ENCODE measurements around the gene ZC3H7A. TPM values are rescaled to one million over a fixed set of nuclear protein-coding genes. Genes with fewer than 3 reads are reported as not detected.

ZC3H7A gene
- total and polyA plus RNA-seq, 10 of the 15 experiments (the other 5 are each of a cell fraction or from before 2014, with no cell fraction given): 46.3 to 188 (median 68.6) TPM

DNA sequence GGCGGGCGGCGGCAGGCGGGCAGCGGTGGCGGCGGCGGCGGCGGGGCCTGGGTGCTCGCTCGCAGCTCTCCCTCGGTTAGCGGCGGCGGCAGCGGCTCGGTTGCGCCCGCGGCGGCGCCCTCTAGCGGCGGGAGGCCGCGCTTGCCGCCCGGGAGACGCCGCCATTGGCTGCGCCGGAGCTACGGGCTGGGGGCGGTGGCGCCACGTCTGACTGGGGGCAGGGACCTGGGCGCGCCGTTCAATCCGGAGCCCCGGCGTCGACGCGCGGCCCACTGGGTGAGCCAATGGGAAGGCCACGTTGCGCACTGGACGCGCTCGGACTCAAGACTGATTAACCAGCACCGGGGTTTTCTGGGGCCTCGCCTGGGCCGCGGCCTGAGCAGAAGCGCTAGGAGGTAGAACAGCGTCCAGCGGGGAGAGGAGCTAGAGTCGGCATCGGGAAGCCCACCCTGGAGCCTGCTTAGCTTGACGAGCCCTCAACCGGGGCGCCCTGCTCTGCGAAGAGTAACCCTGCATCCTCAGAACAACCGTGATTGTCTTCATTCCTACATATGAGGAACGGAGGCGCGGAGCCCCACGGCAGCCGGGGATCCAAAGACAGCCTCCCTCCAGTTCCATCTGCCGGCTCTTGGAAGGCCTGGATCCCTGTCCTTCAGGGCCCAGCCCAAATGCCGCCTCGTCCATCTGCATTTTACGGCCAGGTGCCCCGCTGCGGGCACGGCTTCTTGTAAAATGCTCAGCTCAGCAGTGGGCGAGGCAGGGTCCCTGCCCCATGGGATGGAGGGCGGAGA lies at the start of gene ZC3H7A (continued):
- TF ChIP-seq E2F4 (IDR thresholded peaks at IDR 0.05; ENCODE audit: low read depth, low read length) (no peak), ZNF274 (IDR thresholded peaks at IDR 0.05; ENCODE audit: insufficient read depth, insufficient read length) (no peak), KAT2A (conservative IDR thresholded peaks at IDR 0.05; ENCODE audit: control insufficient read depth, low read depth, low read length) (no peak), ZNF592 (IDR thresholded peaks at IDR 0.05) (peak; percentile 81; the same call in 1 of the 2 replicates), BCLAF1 (IDR thresholded peaks at IDR 0.05) (peak; percentile 68; the same call in 1 of the 2 replicates), DPF2 (IDR thresholded peaks at IDR 0.05) (peak; percentile 67; the same call in 1 of the 2 replicates), KLF5 (IDR thresholded peaks at IDR 0.05; ENCODE audit: partially characterized antibody) (no peak), KDM1A (IDR thresholded peaks at IDR 0.05; ENCODE audit: borderline replicate concordance) (no peak), NFYA (IDR thresholded peaks at IDR 0.05; ENCODE audit: borderline replicate concordance, low read depth, low read length) (no peak), ASH2L (IDR thresholded peaks at IDR 0.05; ENCODE audit: borderline replicate concordance, low read depth) (0 out of 2 replicates have a peak, but pooled peaks have one; percentile 7), PKNOX1 (IDR thresholded peaks at IDR 0.05) (peak; percentile 43; the same call in 1 of the 2 replicates), ZNF687 (IDR thresholded peaks at IDR 0.05) (peak; percentile 90), SMAD1 (IDR thresholded peaks at IDR 0.05; ENCODE audit: low read depth, partially characterized antibody) (no peak), CHD1 (IDR thresholded peaks at IDR 0.05; ENCODE audit: low read depth, low read length) (no peak), ZNF207 (IDR thresholded peaks at IDR 0.05; ENCODE audit: borderline replicate concordance) (0 out of 2 replicates have a peak, but pooled peaks have one; percentile 37)
